Osteocyte (in vitro differentiated cells): ENCODE data around the gene HIVEP3. TPM values are rescaled to one million over a fixed set of nuclear protein-coding genes. Genes with fewer than 3 reads are reported as not detected.

ENCODE experiments used
- DNase-seq: peaks from one replicate; pipeline ENCODE4 v3.0.0; 2021; ENCODE audit warnings: mixed read lengths; ENCODE audit not compliant: unreplicated experiment; ENCODE audit errors: extremely low spot score
- H3K27ac Mint-ChIP-seq: one replicate; pipeline ENCODE4 v1.8.0; 2021; ENCODE audit warnings: mild to moderate bottlenecking, mixed read lengths; ENCODE audit not compliant: unreplicated experiment
- H3K27me3 Mint-ChIP-seq: one replicate; pipeline ENCODE4 v1.8.0; 2021; ENCODE audit warnings: mixed read lengths; ENCODE audit not compliant: unreplicated experiment
- H3K36me3 Mint-ChIP-seq: one replicate; pipeline ENCODE4 v1.8.0; 2021; ENCODE audit warnings: mixed read lengths; ENCODE audit not compliant: unreplicated experiment
- H3K4me1 Mint-ChIP-seq: one replicate; pipeline ENCODE4 v1.8.0; 2021; ENCODE audit warnings: mixed read lengths; ENCODE audit not compliant: unreplicated experiment
- H3K4me3 Mint-ChIP-seq: one replicate; pipeline ENCODE4 v1.8.0; 2021; ENCODE audit warnings: mild to moderate bottlenecking, moderate library complexity, mixed read lengths; ENCODE audit not compliant: unreplicated experiment
- H3K9me3 Mint-ChIP-seq: one replicate; pipeline ENCODE4 v1.8.0; 2021; ENCODE audit warnings: mixed read lengths; ENCODE audit not compliant: unreplicated experiment
- CTCF ChIP-seq: fragments of 200-600 bp; sonication (generic); IDR thresholded peaks from 2 replicates; pipeline ENCODE4 v1.5.0; 2021; ENCODE audit warnings: antibody characterized with exemption, mild to moderate bottlenecking, moderate library complexity
- total RNA-seq: library from RNA; stranded (reverse); gene quantifications from 2 replicates; pipeline ENCODE4 v1.2.1, GENCODE V29; 2021

Gene HIVEP3
- total RNA-seq, 1 donor from 2014 or later = 0.97 TPM

GRCh38 chr1:41917835-41918449 lies 780 bp downstream of the HIVEP3 start:
- Mint-ChIP-seq H3K4me1 (peaks cover 35% of the 10 kb centered on the region), H3K27me3 (peaks cover 21% of the 10 kb centered on the region), H3K4me3 (peak overlapping the region; percentile 72), H3K27ac (no peak overlapping the region), H3K36me3 (no peaks in the 10 kb centered on the region), H3K9me3 (no peaks in the 10 kb centered on the region)
- no peak for DNase-seq
- TF ChIP-seq CTCF = no peak

GRCh38 chr1:41917076-41917475 lies 1.6 kb downstream of the HIVEP3 start:
- H3K4me3 Mint-ChIP-seq = peak overlapping the region; percentile 72
- no peak overlapping the region for H3K27ac Mint-ChIP-seq
- H3K36me3 Mint-ChIP-seq = no peaks in the 10 kb centered on the region
- H3K9me3 Mint-ChIP-seq = no peaks in the 10 kb centered on the region
- no peak for DNase-seq
- peaks cover 35% of the 10 kb centered on the region for H3K4me1 Mint-ChIP-seq
- no peak for TF ChIP-seq CTCF
- H3K27me3 Mint-ChIP-seq = peaks cover 20% of the 10 kb centered on the region

- peaks cover 35% of the 10 kb centered on the region for H3K4me1 Mint-ChIP-seq
- TF ChIP-seq CTCF = no peak
- peaks cover 2% of the 10 kb centered on the region for H3K9me3 Mint-ChIP-seq
- no peak overlapping the region for H3K27ac Mint-ChIP-seq
- no peak overlapping the region for H3K4me3 Mint-ChIP-seq
- peaks cover 15% of the 10 kb centered on the region for H3K27me3 Mint-ChIP-seq
- no peak for DNase-seq
- H3K36me3 Mint-ChIP-seq = no peaks in the 10 kb centered on the region
Observed at GRCh38 chr1:41915786-41916571, 2.7 kb downstream of the HIVEP3 start.

- no peak overlapping the region for H3K4me3 Mint-ChIP-seq
Observed at GRCh38 chr1:41914516-41914915, 4.2 kb downstream of the HIVEP3 start.

More at GRCh38 chr1:41914516-41914915, 4.2 kb downstream of the HIVEP3 start:
- Mint-ChIP-seq H3K27ac (no peak overlapping the region), H3K27me3 (peaks cover 9% of the 10 kb centered on the region), H3K9me3 (peaks cover 10% of the 10 kb centered on the region), H3K4me1 (peaks cover 24% of the 10 kb centered on the region), H3K36me3 (no peaks in the 10 kb centered on the region)
- TF ChIP-seq CTCF = no peak
- DNase-seq = no peak
